GM18511 (cell line): ENCODE results near the gene CYTIP.

ENCODE experiments used
- ATAC-seq: cut with Tn5 transposase; IDR thresholded peaks from one replicate; pipeline ENCODE4 v1.9.1; 2021; ENCODE audit warnings: mild to moderate bottlenecking, moderate library complexity; ENCODE audit not compliant: unreplicated experiment

Gene CYTIP

GRCh38 chr2:157465554-157465953 is 21.7 kb upstream of the CYTIP start:
- no peak for ATAC-seq

GRCh38 chr2:157463002-157463401 is 19.1 kb upstream of the CYTIP start:
- no peak for ATAC-seq

- no peak for ATAC-seq
Observed at GRCh38 chr2:157460897-157461296, 17.0 kb upstream of the CYTIP start.

DNA sequence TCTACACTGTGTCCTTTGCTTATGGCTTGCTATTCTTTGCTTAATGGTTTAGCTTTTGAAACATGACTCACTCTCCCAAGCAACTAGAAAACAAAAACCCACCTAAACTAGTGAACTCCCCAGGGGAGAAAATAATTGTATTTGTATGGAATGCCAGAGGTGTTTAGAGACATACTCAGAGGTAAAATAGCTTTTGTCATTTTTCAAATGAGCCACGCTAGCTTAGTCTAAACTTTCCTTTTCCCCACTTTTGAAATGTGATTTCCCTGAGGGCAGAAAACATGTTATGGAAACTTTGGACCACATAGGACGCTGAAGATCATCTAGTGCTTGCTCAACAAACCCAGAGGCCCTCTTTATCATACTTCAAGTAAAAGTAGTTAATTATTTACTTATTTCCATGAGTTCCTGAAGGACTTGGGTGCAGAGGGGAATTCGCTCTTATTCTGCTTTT is 16.5 kb upstream of the CYTIP start:
- no peak for ATAC-seq

DNA sequence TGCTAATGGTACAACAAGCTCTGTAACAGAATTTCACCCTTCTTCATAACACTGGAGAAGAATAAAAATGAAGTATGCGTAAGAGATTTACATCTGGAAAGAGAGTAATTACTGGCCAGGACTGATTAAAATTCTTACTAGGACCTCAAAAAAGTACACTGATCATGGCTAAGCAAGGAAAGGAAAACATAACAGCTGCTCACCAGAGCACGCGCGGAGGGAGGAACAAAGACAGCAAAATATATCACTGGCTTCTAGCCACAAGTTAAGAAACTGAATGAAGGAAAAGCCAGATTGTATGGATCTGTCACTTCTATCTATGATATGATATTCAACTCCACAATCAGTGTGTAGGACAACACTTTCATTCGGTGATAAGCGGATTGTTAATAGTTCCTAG is 15.6 kb upstream of the CYTIP start:
- ATAC-seq = no peak

DNA sequence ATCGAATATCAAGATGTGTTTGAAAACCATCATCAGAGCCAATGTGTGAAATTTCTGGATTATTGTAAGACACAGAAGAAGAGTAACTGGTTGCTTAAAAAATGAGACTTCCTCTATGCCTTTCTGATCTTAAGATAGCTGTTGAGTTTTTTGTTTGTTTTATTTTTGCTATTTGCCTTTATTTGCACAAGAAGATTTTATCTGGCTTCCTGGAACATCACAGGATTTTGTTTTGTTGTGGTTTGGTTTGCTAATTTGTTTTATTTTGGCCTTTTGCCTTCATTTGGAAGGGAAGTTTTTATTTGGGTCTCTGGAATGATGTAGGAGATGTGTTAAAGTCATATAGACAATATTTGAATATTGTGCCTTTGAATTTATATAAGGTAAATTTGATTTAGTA is 3.9 kb upstream of the CYTIP start:
- ATAC-seq = no peak

DNA sequence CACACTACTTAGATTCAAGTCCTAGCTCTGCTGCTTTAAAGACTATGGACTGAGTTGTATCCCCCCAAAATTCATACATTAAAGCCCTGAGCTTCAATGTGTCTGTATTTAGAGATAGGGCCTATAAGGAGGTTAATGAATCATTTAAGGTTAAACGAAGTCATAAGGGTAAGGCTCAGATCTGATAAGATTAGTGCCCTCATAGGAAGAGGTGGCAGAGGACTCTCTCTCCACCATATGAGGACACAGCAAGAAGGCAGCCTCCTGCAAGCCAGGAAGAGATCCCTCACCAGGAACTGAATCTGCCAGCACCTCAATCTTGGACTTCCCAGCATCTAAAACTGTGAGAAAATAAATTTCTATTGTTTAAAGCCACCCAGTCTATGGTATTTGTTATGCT is 3.1 kb upstream of the CYTIP start:
- no peak for ATAC-seq

- peak; percentile 33 for ATAC-seq
Observed at GRCh38 chr2:157444641-157445040, 752 bp upstream of the CYTIP start.

- no peak for ATAC-seq
Observed at GRCh38 chr2:157443090-157443489, 799 bp downstream of the CYTIP start.

- no peak for ATAC-seq
Observed at GRCh38 chr2:157442636-157443035, 1.3 kb downstream of the CYTIP start.

- ATAC-seq = no peak
Observed at GRCh38 chr2:157442191-157442590, 1.7 kb downstream of the CYTIP start.

DNA sequence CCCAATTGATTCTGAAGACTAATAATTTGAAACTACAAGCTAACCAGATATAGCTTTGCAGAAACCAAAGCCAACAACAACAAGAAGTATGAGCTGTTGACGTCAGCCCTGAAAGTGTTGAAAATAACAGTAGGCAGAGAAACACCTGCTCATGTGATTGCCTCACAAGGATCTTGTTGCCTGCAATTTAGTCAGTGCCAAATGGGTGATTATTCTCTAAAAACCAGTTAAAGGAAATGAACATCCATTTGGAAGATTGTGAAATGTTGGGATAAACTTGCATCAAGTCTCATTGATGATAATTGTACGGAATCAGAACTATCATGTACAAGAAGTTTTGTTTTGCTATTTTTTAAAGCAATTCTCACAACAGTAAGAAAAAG is 2.8 kb downstream of the CYTIP start:
- ATAC-seq = peak; percentile 45

DNA sequence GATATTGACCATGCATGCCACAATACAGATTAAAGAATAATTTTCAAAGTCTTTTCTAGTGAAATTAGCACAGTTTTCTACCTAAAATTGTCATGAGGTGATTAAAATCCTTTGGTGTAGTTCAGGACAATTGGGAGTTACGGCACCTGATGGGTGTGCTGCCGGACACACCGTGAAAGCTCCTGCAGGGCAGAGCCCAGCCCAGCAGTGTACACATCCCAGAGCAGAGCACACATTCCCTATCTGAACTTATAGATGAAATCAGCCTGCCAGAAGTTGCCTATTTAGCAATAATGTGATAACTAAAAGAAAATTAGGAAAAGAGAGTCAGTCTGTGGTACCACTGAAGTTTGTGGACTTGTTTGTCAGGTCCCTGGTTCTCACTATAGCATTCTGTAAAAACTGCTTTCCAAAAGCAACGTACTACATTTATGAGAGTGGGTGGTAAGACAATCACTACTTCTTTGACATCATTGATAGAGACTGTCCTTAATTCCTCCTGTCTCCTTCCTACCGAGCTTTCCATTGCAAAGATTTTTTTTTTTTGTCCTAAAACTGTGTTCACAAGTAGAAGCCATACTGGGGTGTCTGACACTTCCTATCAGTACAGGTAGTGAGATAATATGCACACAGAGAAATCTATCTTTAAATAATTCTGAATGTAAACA is 3.4 kb downstream of the CYTIP start:
- no peak for ATAC-seq

DNA sequence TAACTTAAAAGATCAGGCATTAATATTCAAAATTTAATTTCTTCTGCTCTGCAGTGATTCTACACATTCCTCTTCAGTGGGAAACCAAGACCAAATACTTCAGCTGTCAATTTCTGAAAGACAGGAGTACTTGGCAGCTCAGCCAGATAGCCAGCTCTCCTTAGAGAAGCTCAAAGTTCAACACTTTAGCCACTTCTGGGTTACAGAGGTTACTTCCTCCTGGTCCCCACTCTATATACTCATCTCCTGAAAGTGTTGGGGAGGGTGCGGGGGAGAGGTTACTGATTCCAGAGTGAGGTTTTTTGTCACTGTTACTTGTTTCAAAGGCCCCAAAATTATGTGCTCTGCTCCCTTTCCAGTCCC is 4.1 kb downstream of the CYTIP start:
- peak; percentile 50 for ATAC-seq

DNA sequence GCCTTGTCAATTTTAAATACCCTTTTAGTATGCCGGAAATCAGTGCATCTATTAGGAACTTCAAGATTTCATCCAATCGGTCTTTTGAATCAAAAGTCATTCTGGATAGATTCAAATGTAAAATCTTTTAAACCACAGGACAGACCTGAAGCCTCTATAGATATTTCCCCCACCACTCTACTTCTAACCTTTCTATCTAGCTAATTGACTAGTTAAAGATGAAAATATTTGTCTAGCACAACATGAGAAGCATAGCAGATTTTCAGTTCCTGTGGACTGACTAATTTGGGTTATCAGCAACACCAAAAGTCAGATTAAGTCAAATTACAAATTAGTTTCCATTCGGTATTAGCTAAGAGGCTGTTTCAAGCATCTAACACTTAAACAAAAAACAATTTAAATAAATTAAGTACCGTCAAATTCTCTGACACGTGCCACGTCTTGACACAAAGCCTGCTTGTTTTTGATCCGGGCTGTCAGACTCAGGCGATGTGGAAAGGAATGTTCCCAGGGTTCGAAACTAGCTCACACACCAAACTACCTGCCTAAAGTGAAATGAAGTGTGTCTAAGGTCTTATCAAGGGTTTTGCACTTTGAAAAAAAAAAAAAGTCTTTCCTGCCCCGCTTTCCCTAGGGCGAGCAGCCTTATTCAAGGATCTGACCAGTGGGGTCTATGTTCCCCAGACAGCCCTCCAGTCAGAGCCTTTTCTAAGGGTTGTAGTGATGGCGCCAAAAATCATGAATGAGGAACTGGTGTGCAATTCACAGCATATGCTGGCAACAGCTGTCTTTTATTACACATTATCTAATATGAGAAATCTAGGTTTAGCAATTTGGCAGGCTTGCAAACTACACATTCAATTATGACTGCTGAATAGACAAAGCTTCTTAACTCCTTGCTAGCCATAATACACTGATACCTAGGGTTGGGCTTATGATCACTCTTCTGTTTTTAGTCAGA is 4.7 kb downstream of the CYTIP start:
- ATAC-seq = peak; percentile 26

GRCh38 chr2:157433394-157433793 is 10.5 kb downstream of the CYTIP start:
- ATAC-seq = no peak

- ATAC-seq = no peak
Observed at GRCh38 chr2:157432475-157433106, 11.3 kb downstream of the CYTIP start.

DNA sequence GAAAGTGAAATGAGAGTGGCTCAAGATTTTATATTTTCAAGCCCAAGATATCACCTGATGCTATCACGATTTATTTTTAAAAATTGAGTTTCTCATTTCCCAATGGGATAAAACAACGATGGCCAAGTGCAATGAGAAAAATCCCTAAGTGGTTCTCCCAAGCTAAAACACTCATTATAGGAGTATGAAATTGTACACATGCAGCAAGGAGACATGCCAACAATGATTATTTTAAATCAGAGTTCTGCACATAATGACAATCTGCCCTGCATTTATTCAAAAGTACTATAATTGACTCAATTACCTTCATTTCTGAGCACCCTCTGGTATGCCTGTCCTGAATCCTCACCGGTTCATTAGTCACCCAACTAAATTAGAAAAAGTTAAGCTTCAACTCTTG is 12.7 kb downstream of the CYTIP start:
- ATAC-seq = no peak

GRCh38 chr2:157428500-157429175 is 15.3 kb downstream of the CYTIP start:
- no peak for ATAC-seq

DNA sequence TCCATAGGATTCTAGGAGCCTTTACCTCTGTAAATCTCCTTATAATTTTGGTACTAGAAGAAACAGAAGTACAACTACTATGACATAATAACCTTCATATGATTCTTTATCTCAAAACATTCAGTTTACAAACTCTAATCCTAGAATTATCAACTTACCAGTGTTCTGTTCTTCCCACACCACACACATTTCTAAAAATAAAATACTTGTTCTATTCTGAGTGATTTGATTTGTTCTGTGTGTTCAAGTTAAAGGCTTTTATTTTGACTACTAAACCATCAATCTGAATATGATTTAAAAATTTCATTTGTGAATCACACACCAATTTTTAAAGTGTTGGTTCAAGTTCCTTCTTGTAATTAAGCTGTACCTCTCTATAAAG is 16.0 kb downstream of the CYTIP start:
- ATAC-seq = no peak
